ENCODE data around the gene SERPINA10.

Gene SERPINA10, protein sequence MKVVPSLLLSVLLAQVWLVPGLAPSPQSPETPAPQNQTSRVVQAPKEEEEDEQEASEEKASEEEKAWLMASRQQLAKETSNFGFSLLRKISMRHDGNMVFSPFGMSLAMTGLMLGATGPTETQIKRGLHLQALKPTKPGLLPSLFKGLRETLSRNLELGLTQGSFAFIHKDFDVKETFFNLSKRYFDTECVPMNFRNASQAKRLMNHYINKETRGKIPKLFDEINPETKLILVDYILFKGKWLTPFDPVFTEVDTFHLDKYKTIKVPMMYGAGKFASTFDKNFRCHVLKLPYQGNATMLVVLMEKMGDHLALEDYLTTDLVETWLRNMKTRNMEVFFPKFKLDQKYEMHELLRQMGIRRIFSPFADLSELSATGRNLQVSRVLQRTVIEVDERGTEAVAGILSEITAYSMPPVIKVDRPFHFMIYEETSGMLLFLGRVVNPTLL

DNA sequence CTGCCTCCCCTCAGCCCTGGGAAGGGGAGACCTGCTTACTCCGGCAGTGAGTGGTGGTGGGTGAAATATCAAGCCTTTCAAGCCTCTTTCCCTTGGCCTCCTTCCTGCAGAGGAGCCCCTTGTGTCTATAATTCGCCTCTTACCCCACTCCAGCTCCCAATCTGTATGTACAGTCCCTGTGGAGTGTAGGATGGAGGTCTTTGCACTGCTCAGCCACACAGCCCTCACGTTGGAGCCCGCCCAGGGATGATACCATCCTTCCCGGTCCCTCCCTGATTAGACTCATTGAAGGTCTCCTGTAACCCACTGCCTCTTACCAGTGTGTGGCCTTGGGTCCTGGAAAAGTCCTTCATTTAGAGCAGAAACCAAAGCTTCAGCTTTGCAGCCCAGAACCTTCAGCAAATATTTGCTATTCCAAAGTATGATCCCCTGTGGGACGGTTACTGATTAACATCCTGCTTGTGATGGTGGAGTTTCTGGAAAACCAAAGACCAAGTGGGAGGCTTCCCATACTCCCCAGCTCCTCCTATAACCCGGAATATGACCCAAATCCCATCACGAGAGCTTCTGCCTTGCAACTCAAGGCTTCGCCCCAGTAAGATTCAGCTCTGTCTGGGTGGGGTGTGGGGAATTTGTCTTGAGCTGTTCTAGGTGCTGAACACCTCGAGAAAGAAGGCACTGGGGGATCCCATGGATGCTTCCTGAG lies at the start of gene SERPINA10:
Gene SERPINA10 (minus strand): TSS at position 397 of the 706 bp plus-strand sequence. CDS start 2,675 bp downstream, outside the sequence.
- no peak for TF ChIP-seq CTCF (IDR thresholded peaks at IDR 0.05; ENCODE audit: borderline replicate concordance, insufficient read depth, low read depth, low read length)

GRCh38 chr14:94342334-94342934 lies 49.4 kb upstream of the SERPINA10 start:
- no peak for TF ChIP-seq CTCF (IDR thresholded peaks at IDR 0.05; ENCODE audit: borderline replicate concordance, insufficient read depth, low read depth, low read length)
- H3K4me3 ChIP-seq (ENCODE audit: low read depth, low read length), result no peak overlapping the region

More for the DNA sequence above, at the start of gene SERPINA10:
- H3K4me3 ChIP-seq (ENCODE audit: low read depth, low read length), result no peak within 1 kb of the TSS

- no peak for TF ChIP-seq CTCF (IDR thresholded peaks at IDR 0.05; ENCODE audit: borderline replicate concordance, insufficient read depth, low read depth, low read length)
- H3K4me3 ChIP-seq (ENCODE audit: low read depth, low read length), result no peak overlapping the region
These were observed 48.7 kb upstream of the SERPINA10 start for GRCh38 chr14:94341656-94342333.

DNA sequence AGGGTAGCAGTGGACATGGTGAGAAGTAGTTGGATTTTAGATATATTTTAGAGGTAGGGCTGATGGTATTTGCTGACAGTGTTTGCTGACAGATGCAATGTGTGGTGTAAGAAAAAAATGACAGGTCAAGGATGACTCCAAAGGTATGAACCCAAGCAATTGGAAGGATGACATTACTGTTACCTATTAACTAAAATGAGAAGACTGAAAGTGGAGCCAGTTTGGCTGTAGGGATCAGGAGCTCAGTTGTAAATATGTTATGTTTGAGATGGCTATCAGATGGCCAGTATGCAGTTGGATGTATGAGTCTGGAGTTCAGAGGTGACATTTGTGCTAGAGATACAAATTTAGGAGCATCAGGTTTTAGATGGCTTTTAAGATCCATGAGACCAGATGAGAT lies 47.5 kb upstream of the SERPINA10 start:
- TF ChIP-seq CTCF (IDR thresholded peaks at IDR 0.05; ENCODE audit: borderline replicate concordance, insufficient read depth, low read depth, low read length), result no peak

DNA sequence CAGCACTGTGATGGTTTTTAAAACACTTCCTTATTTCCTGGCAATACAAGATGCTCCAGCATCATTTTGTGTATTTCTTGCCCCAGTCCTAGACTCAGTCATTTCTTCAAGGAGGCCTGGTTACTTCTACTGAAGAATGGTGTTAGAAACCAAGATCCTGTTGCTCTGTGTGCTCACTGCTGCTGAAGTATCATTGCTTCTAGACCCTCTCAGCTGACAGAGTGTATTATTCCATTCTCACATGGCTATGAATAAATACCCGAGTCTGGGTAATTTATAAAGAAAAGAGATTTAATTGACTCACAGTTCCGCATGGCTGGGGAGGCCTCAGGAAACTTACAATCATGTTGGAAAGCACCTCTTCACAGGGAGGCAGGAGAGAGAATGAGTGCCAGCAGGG lies 45.0 kb upstream of the SERPINA10 start:
- no peak for TF ChIP-seq CTCF (IDR thresholded peaks at IDR 0.05; ENCODE audit: borderline replicate concordance, insufficient read depth, low read depth, low read length)
- H3K4me3 ChIP-seq (ENCODE audit: low read depth, low read length), result no peak overlapping the region

More for the DNA sequence above, 47.5 kb upstream of the SERPINA10 start:
- no peak overlapping the region for H3K4me3 ChIP-seq (ENCODE audit: low read depth, low read length)

DNA sequence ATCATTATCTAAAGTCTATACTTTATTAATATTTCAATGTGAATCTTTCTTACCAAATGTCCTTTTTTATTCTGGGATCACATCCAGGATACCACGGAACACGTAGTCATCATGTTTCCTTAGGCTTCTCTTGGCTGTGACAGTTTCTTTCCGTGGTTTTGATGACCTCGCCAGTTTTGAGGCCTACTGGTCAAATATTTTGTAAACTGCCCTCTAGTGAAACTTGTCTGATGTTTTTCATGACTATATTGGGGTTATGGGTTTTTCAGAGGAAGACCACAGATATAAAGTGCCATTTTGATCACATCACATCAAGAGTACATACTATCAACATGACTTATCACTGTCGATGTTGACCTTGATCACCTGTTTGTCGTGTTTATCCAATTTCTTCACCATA lies 44.2 kb upstream of the SERPINA10 start:
- no peak overlapping the region for H3K4me3 ChIP-seq (ENCODE audit: low read depth, low read length)
- TF ChIP-seq CTCF (IDR thresholded peaks at IDR 0.05; ENCODE audit: borderline replicate concordance, insufficient read depth, low read depth, low read length), result no peak
